Activated CD4-positive, alpha-beta T cell treated with anti-CD3 and anti-CD28 coated beads, Interleukin-10, Interleukin-2, amounts not matched to agents 100 ng/mL and 50 ng/mL, durations not matched to agents 16 hours and 8 hours (primary cell): ENCODE measurements around the gene TSHZ1.
"Not testable (repeated sequence)": the region's sequence is repeated elsewhere in the genome, so short reads cannot be mapped to it uniquely, and the experiment has no call there.

ENCODE experiments used
- DNase-seq: peaks from one replicate; pipeline ENCODE4 v3.0.0-alpha.2; 2020

Gene TSHZ1

DNA sequence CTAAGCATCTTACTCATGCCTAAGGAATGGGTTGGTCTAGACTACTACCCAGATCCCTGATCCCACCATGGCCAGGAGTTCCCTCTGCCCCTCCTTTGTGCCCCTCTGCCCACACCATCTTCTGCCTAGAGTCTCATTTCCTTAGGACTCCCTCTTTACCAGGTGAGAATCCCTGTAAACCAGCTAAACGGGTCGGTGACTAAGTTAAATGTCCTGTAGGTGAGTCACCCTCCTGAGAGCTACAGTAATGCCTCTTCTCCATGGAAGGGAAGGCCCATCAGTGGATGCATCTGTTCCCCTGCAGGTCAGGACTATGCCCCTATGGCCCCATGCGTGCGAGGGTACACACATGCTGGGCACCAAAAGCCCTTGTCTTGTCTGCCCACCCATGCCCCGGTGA lies 27.1 kb upstream of the TSHZ1 start:
- DNase-seq: no peak

DNA sequence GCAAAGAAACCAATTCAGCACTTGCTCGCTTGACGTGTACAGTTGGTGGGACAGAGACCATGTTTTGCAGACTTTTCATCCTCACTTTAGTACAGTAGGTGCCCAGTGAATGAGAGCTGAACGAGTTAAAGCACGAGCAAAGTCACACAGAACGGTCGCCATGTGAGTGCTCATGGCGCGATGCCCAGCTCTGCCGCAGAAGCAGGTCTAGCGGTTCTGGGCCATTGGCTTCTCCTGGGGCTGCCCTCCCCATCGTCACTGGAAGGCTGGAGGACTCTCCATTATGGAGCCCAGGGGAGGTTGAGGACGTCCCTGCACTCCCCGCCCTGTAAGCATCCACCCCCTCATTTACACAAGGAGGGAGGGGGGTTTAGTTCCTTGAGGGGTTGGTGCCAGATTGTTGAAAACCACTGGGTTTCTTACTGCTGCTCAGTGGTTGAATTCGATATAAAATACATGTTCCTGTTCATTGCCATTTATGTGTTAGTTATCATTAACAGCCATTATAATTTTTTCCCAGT lies 26.6 kb upstream of the TSHZ1 start:
- no peak for DNase-seq

DNA sequence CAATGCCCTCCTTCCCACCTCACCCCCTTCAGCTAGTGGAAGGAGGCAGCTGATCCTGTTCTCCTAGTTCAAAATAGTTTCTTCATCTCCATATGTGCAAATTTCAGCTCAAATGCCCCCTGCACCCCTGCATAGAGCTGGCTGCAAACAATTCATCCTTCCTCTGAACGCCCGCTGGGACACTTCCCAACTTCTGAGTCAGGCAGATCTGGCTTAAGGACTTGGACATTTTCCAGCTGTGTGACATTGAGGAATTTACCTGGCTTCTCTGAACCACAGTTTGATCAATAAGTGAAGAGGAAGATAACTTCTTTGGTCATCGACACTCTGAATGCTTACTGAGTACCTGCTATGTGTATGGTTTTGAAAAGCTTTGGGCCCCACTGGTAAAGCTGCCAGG lies 25.1 kb upstream of the TSHZ1 start:
- DNase-seq: no peak

- DNase-seq: not testable (repeated sequence)
Measured at GRCh38 chr18:75187702-75188101, 22.9 kb upstream of the TSHZ1 start.

- DNase-seq: no peak
Measured at GRCh38 chr18:75189696-75190095, 20.9 kb upstream of the TSHZ1 start.

GRCh38 chr18:75192899-75193298 lies 17.7 kb upstream of the TSHZ1 start:
- no peak for DNase-seq

- DNase-seq: no peak
Measured at GRCh38 chr18:75198036-75198435, 12.6 kb upstream of the TSHZ1 start.

GRCh38 chr18:75199327-75199726 lies 11.3 kb upstream of the TSHZ1 start:
- DNase-seq: no peak

- no peak for DNase-seq
Measured at GRCh38 chr18:75200071-75200470, 10.5 kb upstream of the TSHZ1 start.

DNA sequence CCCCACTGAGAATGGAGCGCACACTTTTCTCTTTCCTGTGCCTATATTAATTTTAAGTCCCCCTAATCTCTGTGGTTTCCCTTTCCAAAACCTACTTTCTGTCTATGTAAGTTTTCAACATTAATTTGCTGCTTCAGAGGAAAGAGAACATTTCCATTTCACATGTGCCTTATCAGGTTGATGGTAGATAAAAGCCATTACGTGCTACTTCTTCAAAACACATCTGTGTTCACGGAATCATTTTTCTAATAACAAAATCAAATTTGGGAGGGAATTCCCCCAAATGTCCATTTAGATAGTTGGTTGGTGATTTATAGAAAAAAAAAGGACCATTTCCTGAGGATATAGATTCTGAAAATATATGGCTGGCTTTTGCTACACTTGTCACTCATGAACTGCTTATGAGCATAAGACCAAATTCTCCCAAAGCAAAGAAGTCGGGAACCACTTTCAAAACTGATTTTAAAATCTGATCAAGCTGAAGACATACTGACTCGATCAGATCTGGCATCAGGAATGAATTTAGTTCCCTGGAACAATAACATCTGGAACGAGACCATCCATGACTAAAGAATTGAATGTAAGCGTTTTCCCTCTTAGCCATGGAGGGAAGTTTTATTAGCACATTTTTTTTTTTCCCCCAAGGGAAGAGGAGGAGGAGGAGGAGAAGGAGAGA lies 9.9 kb upstream of the TSHZ1 start:
- DNase-seq: no peak

- no peak for DNase-seq
Measured at GRCh38 chr18:75201282-75202270, 9.0 kb upstream of the TSHZ1 start.

- no peak for DNase-seq
Measured at GRCh38 chr18:75202696-75203365, 7.8 kb upstream of the TSHZ1 start.

DNA sequence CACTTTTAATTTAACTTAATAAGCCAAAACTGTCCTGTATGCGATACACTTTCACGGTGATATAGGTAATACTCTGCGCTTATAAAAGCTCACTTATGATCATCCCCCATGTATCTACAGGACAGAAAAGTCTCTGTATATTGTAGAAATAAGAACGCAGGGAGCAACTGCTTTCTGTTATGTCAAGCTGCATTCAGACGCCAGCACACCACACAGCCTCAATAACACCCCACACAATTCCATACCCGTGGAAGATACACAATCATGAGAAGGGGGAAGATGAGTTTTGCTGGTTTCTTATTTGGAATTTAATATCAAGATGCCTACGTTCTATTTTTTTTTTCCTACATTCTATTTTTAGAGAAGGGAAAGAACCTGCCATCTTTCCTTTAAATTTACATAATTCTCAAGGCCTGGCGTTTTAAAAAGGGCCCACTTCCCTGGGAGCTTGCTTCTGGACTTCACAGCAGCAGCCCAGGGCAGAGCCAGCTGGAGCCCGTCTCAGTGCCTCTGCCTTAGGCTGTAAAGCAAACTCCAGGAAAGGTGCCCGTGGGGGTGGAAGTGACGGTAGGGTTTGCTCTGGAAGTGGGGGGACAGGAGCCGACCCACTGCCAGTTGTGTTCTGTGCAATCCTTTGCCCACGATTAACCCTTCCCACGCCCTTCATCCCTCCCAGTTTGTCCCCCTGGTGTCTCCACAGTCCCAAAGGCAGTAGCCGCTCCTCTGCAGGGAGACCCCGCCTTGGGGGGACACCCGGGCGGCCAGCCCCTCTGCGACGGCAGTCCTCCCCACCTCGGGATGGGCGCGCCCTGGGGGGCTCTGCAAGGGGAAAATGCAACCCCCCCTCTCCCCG lies 7.0 kb upstream of the TSHZ1 start:
- DNase-seq: no peak

DNA sequence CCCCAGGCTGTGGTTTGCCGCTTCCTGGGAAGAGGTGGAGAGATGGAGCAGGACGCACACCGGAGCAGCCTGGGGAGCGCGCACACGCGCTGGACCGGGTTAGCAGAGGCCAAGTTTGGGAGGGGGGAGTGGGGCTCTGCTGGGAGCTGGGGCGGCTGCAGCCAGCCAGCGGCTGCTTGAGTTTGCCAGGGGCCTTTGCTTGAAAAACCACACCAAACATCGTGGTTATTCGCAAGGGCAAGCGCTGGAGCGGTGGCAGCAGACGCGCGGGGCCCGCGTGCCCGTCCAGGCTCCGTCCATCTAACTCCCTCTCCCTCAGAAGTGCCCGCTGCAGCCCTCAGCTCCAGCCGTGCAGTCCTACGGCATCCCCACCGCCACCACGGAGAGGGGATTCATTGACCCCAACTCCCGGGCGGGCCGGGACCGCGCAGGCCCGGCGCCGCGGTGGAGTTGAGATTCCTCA lies 6.3 kb upstream of the TSHZ1 start:
- no peak for DNase-seq

DNA sequence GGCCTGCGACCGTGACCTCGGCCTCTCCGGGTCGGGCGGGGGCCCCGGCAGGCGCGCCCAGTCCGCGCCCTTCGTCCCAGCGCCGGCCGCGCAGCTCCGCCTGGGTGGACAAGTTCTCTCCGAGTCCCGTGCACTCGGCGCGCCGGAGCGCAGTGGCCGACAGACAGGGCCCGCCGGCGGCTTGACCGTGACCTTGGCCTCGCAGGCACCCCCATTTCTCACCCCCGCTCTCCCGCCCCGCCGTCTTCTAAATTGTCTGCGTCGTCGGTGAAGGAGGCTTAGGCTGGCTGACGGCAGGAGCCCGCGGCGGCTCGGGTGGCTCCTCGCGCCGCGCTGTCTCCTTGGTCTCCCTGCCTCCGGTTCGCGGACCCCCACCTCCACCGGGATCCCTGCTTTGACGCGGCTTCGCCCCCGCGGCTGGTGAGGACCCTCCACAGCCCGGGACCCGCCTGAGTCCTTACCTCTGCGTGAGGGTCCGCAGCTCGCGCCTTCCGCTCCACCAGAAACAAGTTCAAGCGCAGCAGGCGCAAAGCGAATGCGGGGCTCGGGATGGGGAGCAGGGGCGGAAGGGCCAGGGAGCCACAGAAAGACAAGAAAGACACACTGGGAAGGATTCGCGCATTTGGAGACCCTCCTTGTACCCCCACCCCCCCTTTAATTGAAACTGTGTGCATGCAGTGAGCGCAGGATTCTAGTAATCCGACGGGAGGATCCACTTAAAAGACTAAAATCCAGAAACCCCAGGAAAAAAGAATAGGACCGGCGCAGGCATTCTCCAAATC lies 5.7 kb upstream of the TSHZ1 start:
- no peak for DNase-seq

DNA sequence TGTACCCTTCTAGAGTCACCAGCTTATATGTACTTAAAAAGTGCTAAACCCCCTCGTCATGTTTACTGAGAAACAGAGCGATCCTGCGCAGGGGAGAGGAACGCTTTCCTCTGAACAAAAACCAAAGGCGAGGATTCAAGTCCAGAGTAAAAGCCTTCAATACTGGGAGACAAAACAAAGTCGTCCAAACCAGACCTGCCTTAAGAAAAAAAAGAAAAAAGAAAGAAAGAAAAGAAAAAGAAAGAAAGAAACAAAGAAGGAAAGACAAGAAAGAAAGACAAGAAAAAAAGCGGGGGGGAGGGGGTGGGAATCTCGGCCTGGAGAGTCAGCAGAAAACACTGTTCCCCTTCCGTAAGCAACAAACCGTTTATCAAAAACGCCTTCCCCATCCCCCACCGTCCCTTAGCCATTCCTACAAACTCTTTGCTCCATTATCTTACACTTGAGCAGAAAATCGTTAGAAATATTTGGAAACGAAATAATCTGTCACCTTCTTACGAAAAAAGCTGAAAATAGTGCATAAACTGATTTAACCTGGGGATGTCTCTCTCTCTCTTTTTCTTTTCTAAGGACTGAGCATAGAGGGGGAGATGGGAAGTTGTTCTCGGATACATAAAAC lies 5.0 kb upstream of the TSHZ1 start:
- DNase-seq: no peak

DNA sequence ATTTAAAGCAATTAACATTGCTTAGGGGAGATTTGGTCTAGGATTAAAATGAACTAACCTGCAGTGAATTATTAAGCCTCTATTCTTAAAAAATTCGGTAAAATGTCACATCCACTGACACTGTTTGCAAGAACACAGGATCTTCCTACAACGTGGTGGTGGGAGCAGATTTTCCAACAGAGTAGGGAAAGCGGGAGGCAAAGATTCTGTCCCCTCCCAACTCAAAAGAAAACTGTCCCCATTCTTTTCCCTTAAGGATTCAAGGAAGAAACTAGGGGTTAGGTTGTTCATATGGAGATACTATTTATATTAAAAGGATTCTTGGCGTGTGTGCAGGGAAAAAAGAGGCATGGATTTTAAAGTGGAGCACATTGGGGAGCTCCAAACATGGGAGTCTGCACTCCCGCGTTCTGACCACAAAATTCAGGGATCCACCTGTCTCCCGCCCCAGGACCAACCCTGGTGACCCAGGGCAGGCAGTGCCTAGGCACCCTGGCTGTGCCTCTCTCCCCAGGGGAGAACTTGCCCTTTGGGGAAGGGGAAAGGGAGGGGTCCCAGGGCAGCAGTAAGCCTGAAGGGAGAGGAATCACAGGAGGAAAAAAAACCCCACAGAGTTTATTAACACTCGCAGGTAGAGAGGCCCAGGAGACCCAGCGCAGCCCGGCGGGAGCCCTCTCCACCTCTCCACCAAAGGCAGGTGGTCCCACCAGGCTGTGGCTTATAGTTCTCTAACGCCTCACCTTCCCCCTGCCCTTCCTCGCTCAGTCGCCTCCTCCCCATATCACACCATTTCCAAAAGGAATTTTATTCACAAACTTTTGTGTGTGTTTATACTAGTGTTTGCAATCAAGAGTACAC lies 3.9 kb upstream of the TSHZ1 start:
- DNase-seq: no peak

DNA sequence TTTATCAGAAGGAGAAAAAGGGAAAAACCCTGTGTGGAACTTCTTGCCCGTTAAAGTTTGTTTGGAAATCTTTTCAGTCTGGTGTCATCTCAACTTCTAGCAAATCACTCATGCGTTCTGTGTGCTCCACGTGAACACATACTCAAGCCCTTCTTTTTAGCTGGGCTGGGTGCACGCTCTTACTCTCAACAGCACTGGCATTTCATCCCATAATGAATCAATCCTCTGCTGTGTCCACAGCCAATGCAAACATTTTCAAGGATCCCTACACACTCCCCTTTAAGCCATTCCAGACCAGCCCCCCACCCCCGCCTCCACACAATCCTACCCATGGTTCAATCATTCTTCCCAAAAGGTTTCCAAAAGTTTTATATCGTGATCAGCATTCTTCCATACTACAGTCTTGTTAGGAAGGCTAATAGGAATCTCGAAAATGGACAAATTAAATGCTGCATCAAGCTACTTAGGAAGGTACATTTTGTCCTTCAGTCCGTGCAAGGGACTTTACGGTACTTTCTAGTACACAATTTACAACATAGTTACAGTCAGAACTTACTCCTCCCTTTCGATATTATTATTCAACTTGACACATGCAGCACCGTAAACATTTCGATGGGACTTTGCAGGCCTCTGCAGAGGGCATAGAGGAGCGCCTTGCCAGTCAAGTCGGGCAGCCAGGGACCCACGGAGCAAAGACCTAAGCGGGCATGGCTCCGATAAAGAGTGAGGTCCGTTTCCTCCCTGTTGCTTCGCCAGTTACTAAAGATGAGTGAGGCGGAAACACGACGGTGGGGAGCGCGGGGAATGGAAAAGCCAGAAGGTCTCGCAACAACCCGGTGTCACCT lies 3.1 kb upstream of the TSHZ1 start:
- peak; percentile 83 for DNase-seq
